Fibroblast of lung (primary cell): ENCODE data around the gene TRPV4. TPM values are rescaled to one million over a fixed set of nuclear protein-coding genes. Genes with fewer than 3 reads are reported as not detected.

Experiments
- DNase-seq, 2 donors: peaks; one replicate each; pipeline versions ENCODE4 v3.0.0 to v3.0.0-alpha.2; 2010; ENCODE audit warnings: low read depth in 2 of 2
- H2AFZ ChIP-seq: 2 replicates; pipeline ENCODE4 v1.5.1; 2012; ENCODE audit warnings: low read length, control low read depth, inconsistent platforms
- H3K27ac ChIP-seq: 2 replicates; pipeline ENCODE4 v1.5.1; 2011; ENCODE audit warnings: low read length, control low read depth; ENCODE audit not compliant: insufficient read depth
- H3K27me3 ChIP-seq: 2 replicates; pipeline ENCODE4 v1.5.1; 2011; ENCODE audit warnings: mild to moderate bottlenecking, low read length; ENCODE audit not compliant: control insufficient read depth, insufficient read depth
- H3K36me3 ChIP-seq: 2 replicates; pipeline ENCODE4 v1.5.1; 2011; ENCODE audit warnings: low read length; ENCODE audit not compliant: control insufficient read depth, insufficient read depth
- H3K4me1 ChIP-seq: 2 replicates; pipeline ENCODE4 v1.5.1; 2011; ENCODE audit warnings: low read length; ENCODE audit not compliant: control insufficient read depth, insufficient read depth; ENCODE audit errors: extremely low read depth
- H3K4me2 ChIP-seq: 2 replicates; pipeline ENCODE4 v1.5.1; 2011; ENCODE audit warnings: low read length, control low read depth; ENCODE audit not compliant: insufficient read depth; ENCODE audit errors: extremely low read depth
- H3K4me3 ChIP-seq, 4 experiments: fragments of 200-600 bp in 1 of 4; sonication (generic) in 1 of 4; replicated peaks in 1 of 4; 2 replicates each; pipeline ENCODE4 v1.5.1; 2011 to 2016; ENCODE audit warnings: low read length in 4 of 4, low read depth in 3 of 4, mild to moderate bottlenecking in 3 of 4, control low read depth in 2 of 4, inconsistent platforms in 1 of 4, mixed read lengths in 1 of 4; ENCODE audit not compliant: insufficient read depth in 1 of 4; ENCODE audit errors: control extremely low read depth in 1 of 4
- H3K79me2 ChIP-seq: 2 replicates; pipeline ENCODE4 v1.5.1; 2012; ENCODE audit warnings: mild to moderate bottlenecking, low read length, inconsistent platforms; ENCODE audit not compliant: control insufficient read depth, insufficient read depth
- H3K9ac ChIP-seq: 2 replicates; pipeline ENCODE4 v1.5.1; 2011; ENCODE audit warnings: mild to moderate bottlenecking, low read length, control low read depth; ENCODE audit not compliant: insufficient read depth
- H3K9me3 ChIP-seq: 2 replicates; pipeline ENCODE4 v1.5.1; 2012; ENCODE audit warnings: low read depth, low read length; ENCODE audit not compliant: control insufficient read depth, insufficient read depth
- H4K20me1 ChIP-seq: 2 replicates; pipeline ENCODE4 v1.5.1; 2011; ENCODE audit warnings: low read length; ENCODE audit not compliant: control insufficient read depth, insufficient read depth; ENCODE audit errors: extremely low read depth
- CTCF ChIP-seq, 2 donors: IDR thresholded peaks in 1 of 2; conservative IDR thresholded peaks in 1 of 2; 1 replicate in 1 of 2; 2 replicates in 1 of 2; pipeline ENCODE4 v1.5.1; 2011 to 2012; ENCODE audit warnings: low read length in 2 of 2, control low read depth in 1 of 2, inconsistent platforms in 1 of 2, low read depth in 1 of 2, mild to moderate bottlenecking in 1 of 2
- EZH2 ChIP-seq: IDR thresholded peaks from 2 replicates; pipeline ENCODE4 v1.5.1; 2012; ENCODE audit warnings: low read length, control low read depth, mild to moderate bottlenecking; ENCODE audit errors: missing control alignments
- polyA plus RNA-seq, 2 donors: library from polyadenylated mRNA; depleted of rRNA in 1 of 2; stranded (reverse) in 1 of 2; unstranded in 1 of 2; fragments of >200 nt; gene quantifications; 2 replicates each; pipeline ENCODE4 v1.2.1, GENCODE V29; 2011 to 2012; ENCODE audit warnings: missing spikeins in 1 of 2
- total RNA-seq: library from RNA; depleted of rRNA; stranded (reverse); fragments of >200 nt; gene quantifications from 2 replicates; pipeline ENCODE4 v1.2.1, GENCODE V29; 2014

Gene TRPV4
- total and polyA plus RNA-seq, 2 donors (not counting 1 experiment from before 2014, with no cell fraction given), result 0.66 to 0.83 TPM

- Histone ChIP-seq H4K20me1 (no peaks in the 10 kb centered on the region), H3K9ac (no peak overlapping the region), H3K4me2 (no peak overlapping the region), H3K4me3 (no peak overlapping the region), H3K4me1 (no peaks in the 10 kb centered on the region), H2AFZ (no peak overlapping the region), H3K36me3 (no peaks in the 10 kb centered on the region), H3K27ac (no peak overlapping the region), H3K79me2 (no peaks in the 10 kb centered on the region), H3K9me3 (no peaks in the 10 kb centered on the region), H3K27me3 (peaks cover 2% of the 10 kb centered on the region)
- no peak for TF ChIP-seq EZH2
- TF ChIP-seq CTCF (conservative IDR thresholded peaks at IDR 0.05 in 1 of 2, IDR thresholded peaks at IDR 0.05 in 1 of 2; ENCODE audit: low read depth in 1 of 2, low read length in 2 of 2), result no peak
- DNase-seq, result no peak
These were observed 16.3 kb downstream of the TRPV4 start for GRCh38 chr12:109816870-109817269.

- Histone ChIP-seq H3K27ac (no peak overlapping the region), H3K4me2 (no peak overlapping the region), H3K36me3 (no peaks in the 10 kb centered on the region), H3K9me3 (no peaks in the 10 kb centered on the region), H3K79me2 (no peaks in the 10 kb centered on the region), H3K4me1 (no peaks in the 10 kb centered on the region), H3K27me3 (peaks cover 2% of the 10 kb centered on the region), H3K9ac (no peak overlapping the region), H2AFZ (no peak overlapping the region), H3K4me3 (no peak overlapping the region), H4K20me1 (no peaks in the 10 kb centered on the region)
- no peak for DNase-seq
- TF ChIP-seq CTCF (conservative IDR thresholded peaks at IDR 0.05 in 1 of 2, IDR thresholded peaks at IDR 0.05 in 1 of 2; ENCODE audit: low read depth in 1 of 2, low read length in 2 of 2), result no peak
- TF ChIP-seq EZH2, result no peak
These were observed 17.2 kb downstream of the TRPV4 start for GRCh38 chr12:109815757-109816617.

DNA sequence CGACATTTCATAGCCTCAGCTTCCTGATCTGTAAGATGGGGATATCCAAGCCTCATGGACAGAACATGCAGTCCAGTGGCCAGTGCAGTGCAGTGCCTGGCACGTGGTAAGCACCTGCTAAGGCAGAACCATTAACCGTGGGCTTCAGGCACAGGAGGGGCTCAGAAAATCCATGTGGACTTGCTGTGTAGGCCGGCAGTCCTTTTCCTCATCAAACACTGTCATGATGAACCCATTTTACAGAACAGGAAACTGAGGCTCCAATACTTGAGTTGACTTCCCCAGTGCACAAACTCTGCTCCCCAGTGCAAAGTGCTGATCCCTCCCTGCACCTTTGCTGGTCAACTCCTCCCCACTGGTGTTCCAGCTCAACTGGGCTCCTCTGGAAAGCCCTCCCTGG lies 18.0 kb downstream of the TRPV4 start:
- H3K9ac ChIP-seq, result no peak overlapping the region
- no peak overlapping the region for H2AFZ ChIP-seq
- DNase-seq, result no peak
- no peak overlapping the region for H3K4me2 ChIP-seq
- peaks cover 2% of the 10 kb centered on the region for H3K27me3 ChIP-seq
- no peaks in the 10 kb centered on the region for H3K36me3 ChIP-seq
- H3K4me3 ChIP-seq, result no peak overlapping the region
- no peaks in the 10 kb centered on the region for H3K9me3 ChIP-seq
- no peaks in the 10 kb centered on the region for H4K20me1 ChIP-seq
- no peak for TF ChIP-seq EZH2
- no peak for TF ChIP-seq CTCF (conservative IDR thresholded peaks at IDR 0.05 in 1 of 2, IDR thresholded peaks at IDR 0.05 in 1 of 2; ENCODE audit: low read depth in 1 of 2, low read length in 2 of 2)
- H3K27ac ChIP-seq, result no peak overlapping the region
- no peaks in the 10 kb centered on the region for H3K4me1 ChIP-seq
- no peaks in the 10 kb centered on the region for H3K79me2 ChIP-seq
